Neural crest cell (in vitro differentiated cells): ENCODE measurements around the gene SORCS2. TPM values are rescaled to one million over a fixed set of nuclear protein-coding genes. Genes with fewer than 3 reads are reported as not detected.

ENCODE experiments used
- DNase-seq: peaks from one replicate; pipeline ENCODE4 v3.0.0; 2021; ENCODE audit warnings: low read depth, mixed read lengths, low spot score
- H3K27ac Mint-ChIP-seq: one replicate; pipeline ENCODE4 v1.8.0; 2021; ENCODE audit warnings: mild to moderate bottlenecking, mixed read lengths; ENCODE audit not compliant: unreplicated experiment
- H3K27me3 Mint-ChIP-seq: 2 replicates; pipeline ENCODE4 v1.8.0; 2021; ENCODE audit warnings: low read depth, mild to moderate bottlenecking, mixed read lengths
- H3K36me3 Mint-ChIP-seq: 2 replicates; pipeline ENCODE4 v1.8.0; 2021; ENCODE audit warnings: low read depth, mild to moderate bottlenecking, mixed read lengths
- H3K4me1 Mint-ChIP-seq: 2 replicates; pipeline ENCODE4 v1.8.0; 2021; ENCODE audit warnings: mixed read lengths
- H3K4me3 Mint-ChIP-seq: one replicate; pipeline ENCODE4 v1.8.0; 2021; ENCODE audit warnings: mild to moderate bottlenecking, mixed read lengths
- H3K9me3 Mint-ChIP-seq: 2 replicates; pipeline ENCODE4 v1.8.0; 2021; ENCODE audit warnings: mixed read lengths
- total RNA-seq: library from RNA; stranded (reverse); gene quantifications from 2 replicates; pipeline ENCODE4 v1.2.1, GENCODE V29; 2021
- TF ChIP-seq, protein P1 (sequence below): fragments of 200-600 bp; sonication (generic); conservative IDR thresholded peaks from 2 replicates; pipeline ENCODE4 v1.5.0; 2021; ENCODE audit warnings: antibody characterized with exemption, mild to moderate bottlenecking

The SORCS2 gene
- total RNA-seq, 1 donor from 2014 or later = 1.1 TPM

DNA sequence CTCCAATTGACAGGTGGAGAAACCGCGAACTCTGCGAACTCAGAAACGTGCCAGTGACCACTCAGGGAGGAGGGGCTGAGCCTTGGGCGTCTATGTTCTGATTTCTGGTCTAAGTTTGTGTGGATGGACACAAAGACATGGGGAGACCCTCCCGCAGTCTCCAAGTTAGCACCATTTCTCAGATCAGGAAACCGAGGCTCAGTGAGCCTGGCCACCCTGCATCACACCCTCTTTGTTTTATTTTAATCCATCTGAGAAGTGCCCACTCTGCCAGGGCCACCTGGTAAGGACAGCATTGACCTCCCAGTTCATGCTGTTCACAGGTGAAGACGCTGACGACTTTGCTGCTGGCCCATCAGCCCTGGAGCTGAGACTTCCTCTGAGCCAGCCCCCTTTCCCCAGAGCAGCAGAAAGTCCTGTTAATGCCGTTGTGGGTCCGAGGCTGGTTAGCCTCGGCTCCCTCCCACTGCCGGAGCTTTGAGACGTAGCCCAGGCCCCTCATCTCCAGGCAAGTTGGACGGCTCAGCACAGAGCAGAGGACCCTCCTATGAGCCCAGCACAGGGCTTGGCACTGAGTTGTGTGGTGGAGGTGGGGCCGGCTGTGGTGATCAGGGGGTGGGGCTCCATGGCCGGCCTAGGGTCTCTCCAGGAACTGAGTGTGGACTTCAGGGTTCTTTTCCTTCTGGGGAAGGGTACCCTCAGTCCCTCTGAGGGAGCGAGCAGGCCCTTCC, 198.7 kb downstream of the SORCS2 start:
- no peak overlapping the region for H3K27ac Mint-ChIP-seq

DNA sequence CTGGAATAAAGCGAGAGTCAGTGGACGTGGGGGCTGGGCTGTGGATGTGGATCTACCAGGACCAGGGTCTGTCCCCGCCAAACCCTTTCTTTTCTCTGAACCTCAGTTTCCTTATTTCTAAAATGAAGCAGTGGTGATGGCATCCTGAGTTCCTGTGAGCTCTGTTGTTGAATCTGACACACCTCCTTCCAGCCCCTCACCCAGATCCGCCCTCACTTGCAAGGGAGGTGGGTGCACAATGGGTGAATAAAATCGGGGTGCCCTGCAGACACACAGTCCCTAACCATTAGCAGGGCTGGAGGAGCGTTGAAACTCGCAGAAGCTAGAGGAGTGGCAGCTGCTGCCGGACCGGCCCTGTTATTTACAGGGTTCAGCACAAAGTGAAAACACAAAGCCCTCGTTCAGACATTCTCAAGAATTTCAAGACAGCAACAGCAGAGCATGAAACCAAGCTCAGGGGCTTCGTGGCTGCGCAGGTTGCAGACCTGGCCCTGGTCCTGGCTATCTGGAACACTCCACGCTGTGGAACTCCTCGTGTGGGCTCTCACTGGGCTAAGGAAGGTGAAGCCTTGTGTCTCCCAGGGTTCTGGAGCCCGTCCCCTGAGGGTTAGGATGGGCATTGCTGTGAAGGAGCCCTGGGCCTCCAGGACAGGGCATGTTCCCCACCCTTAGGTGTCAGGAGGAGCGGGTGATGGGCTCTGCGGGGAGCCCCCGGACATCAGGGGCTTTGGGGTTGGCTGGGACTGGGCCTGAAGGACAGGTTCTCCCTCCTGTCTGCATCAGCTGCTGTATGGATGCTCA, 199.5 kb downstream of the SORCS2 start:
- H3K4me1 Mint-ChIP-seq = peaks cover 55% of the 10 kb centered on the region
- H3K36me3 Mint-ChIP-seq = no peaks in the 10 kb centered on the region
- TF ChIP-seq, protein P1, sequence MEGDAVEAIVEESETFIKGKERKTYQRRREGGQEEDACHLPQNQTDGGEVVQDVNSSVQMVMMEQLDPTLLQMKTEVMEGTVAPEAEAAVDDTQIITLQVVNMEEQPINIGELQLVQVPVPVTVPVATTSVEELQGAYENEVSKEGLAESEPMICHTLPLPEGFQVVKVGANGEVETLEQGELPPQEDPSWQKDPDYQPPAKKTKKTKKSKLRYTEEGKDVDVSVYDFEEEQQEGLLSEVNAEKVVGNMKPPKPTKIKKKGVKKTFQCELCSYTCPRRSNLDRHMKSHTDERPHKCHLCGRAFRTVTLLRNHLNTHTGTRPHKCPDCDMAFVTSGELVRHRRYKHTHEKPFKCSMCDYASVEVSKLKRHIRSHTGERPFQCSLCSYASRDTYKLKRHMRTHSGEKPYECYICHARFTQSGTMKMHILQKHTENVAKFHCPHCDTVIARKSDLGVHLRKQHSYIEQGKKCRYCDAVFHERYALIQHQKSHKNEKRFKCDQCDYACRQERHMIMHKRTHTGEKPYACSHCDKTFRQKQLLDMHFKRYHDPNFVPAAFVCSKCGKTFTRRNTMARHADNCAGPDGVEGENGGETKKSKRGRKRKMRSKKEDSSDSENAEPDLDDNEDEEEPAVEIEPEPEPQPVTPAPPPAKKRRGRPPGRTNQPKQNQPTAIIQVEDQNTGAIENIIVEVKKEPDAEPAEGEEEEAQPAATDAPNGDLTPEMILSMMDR = no peak
- H3K9me3 Mint-ChIP-seq = no peaks in the 10 kb centered on the region
- H3K27ac Mint-ChIP-seq = no peak overlapping the region
- no peak for DNase-seq
- H3K27me3 Mint-ChIP-seq = peaks cover 34% of the 10 kb centered on the region
- H3K4me3 Mint-ChIP-seq = no peak overlapping the region

More for the DNA sequence above, 198.7 kb downstream of the SORCS2 start:
- Mint-ChIP-seq H3K4me3 (no peak overlapping the region), H3K27me3 (peaks cover 34% of the 10 kb centered on the region), H3K9me3 (no peaks in the 10 kb centered on the region), H3K36me3 (no peaks in the 10 kb centered on the region), H3K4me1 (peaks cover 48% of the 10 kb centered on the region)
- TF ChIP-seq, protein P1 = no peak
- DNase-seq = no peak

DNA sequence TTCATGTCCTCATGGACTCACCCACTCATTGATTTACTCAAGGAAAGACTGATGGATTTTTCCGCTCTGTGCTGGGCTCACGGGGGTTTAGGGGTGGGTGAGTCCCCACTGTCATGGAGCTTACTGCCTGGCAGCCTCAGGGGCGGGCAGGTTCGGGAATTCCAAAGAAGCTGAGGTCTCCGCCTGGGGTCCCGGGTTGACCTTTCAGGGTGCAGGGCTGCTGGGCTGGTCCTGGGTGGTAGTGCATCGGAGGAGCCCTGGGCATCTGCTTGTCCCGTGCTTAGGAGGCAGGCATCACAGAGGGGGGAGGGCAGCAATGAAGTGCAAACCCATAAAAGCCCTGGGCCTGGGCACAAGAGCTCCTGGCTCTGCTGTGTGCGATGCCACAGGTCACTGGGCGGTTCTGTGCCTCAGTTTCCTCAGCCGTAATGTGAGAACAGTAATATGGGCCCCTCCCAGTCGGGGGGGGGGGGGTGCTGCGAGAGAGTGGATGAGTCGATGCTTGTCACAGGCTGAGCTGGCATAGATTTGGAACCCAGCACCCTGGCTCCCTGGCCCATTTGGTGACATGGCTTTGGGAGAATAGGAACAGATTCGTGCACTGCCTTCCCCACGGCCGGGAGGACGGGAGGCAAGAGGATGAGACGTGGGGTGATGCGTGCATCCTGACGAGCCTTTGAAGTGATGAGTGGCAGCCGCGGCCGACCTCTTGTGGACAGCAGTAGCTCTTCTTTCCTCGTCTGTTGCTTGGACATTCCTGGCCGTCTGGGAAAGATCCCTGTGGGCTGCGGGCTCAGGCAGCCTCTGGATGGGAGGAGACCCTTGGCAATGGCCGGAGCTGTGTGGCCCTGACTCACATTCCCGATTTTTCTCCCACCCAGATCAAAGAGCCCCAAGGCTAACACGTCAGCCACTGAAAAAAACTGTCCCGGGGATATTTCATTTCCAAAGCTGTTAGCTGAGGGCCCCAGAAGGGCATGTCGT, 200.4 kb downstream of the SORCS2 start:
- H3K27ac Mint-ChIP-seq = no peak overlapping the region
- H3K27me3 Mint-ChIP-seq = peaks cover 38% of the 10 kb centered on the region
- H3K4me3 Mint-ChIP-seq = no peak overlapping the region
- H3K4me1 Mint-ChIP-seq = peaks cover 63% of the 10 kb centered on the region
- H3K36me3 Mint-ChIP-seq = no peaks in the 10 kb centered on the region
- no peak for DNase-seq
- TF ChIP-seq, protein P1 = no peak
- no peaks in the 10 kb centered on the region for H3K9me3 Mint-ChIP-seq

DNA sequence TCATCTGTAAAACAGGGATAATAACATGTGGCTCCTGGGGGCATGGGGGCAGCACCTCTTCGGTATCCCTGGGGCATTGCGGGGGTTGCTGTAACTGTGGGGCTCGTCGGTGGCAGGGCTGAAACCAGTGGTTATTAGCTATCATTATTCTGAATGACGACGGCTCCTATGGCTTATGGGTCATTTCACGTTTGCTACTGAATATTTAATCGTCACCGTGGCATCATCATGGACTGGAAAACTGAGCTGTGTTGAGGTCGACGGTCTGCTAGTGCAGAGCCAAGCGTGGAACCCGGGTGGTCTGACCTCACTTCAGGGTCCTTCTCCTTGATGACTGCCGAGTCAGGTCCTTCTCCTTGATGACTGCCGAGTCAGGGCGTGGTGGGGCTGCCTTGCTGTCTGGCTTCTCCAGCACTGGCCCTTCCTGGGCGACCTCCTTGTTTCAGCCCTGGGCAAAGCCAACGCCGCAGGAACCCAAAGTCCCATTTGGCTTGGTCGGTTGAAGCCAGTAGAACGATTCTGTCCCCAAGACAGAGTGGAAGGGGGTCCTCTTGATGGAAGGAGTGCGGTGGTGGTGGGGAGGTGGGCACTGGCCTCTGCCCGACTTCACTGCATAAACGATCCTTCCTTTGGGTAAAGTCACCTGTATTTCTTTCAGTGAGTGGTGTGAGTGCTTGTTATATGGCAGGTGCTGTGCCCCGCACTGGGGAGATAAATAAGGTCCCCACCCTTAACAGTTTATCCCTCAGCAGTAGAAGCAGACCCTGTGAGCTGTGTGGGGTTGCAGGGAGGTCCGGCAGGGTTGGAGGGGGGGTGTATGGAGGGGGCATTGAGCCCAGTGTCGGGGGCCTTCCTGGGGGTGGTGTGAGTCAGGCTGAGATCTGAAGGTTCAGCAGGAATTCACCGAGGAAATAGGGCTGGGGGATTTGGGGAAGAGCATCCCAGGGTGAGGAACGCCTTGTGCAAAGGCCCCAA, 201.6 kb downstream of the SORCS2 start:
- no peak for DNase-seq
- peak overlapping the region; percentile 27 for H3K27ac Mint-ChIP-seq
- H3K36me3 Mint-ChIP-seq = no peaks in the 10 kb centered on the region
- H3K9me3 Mint-ChIP-seq = no peaks in the 10 kb centered on the region
- peaks cover 69% of the 10 kb centered on the region for H3K4me1 Mint-ChIP-seq
- H3K27me3 Mint-ChIP-seq = peaks cover 45% of the 10 kb centered on the region
- TF ChIP-seq, protein P1 = no peak
- H3K4me3 Mint-ChIP-seq = no peak overlapping the region
